ENCODE results near the gene LASP1.

Gene LASP1

GRCh38 chr17:38883592-38884526 is 14.0 kb downstream of the LASP1 start:
- DNase-seq (ENCODE audit: low read depth): no peak
- TF ChIP-seq CTCF (IDR thresholded peaks at IDR 0.05; ENCODE audit: control insufficient read depth, insufficient read depth, low read depth, low read length, missing control alignments): no peak
- no peak overlapping the region for H3K4me3 ChIP-seq (ENCODE audit: control insufficient read depth, low read depth, low read length)

- no peak overlapping the region for H3K4me3 ChIP-seq (ENCODE audit: control insufficient read depth, low read depth, low read length)
- no peak for TF ChIP-seq CTCF (IDR thresholded peaks at IDR 0.05; ENCODE audit: control insufficient read depth, insufficient read depth, low read depth, low read length, missing control alignments)
- no peak for DNase-seq (ENCODE audit: low read depth)
Measured at GRCh38 chr17:38885044-38885727, 15.3 kb downstream of the LASP1 start.

GRCh38 chr17:38885728-38886642 is 16.1 kb downstream of the LASP1 start:
- DNase-seq (ENCODE audit: low read depth): no peak
- no peak for TF ChIP-seq CTCF (IDR thresholded peaks at IDR 0.05; ENCODE audit: control insufficient read depth, insufficient read depth, low read depth, low read length, missing control alignments)
- H3K4me3 ChIP-seq (ENCODE audit: control insufficient read depth, low read depth, low read length): no peak overlapping the region

- H3K4me3 ChIP-seq (ENCODE audit: control insufficient read depth, low read depth, low read length): no peak overlapping the region
- no peak for DNase-seq (ENCODE audit: low read depth)
- TF ChIP-seq CTCF (IDR thresholded peaks at IDR 0.05; ENCODE audit: control insufficient read depth, insufficient read depth, low read depth, low read length, missing control alignments): no peak
Measured at GRCh38 chr17:38886643-38887010, 16.8 kb downstream of the LASP1 start.

GRCh38 chr17:38888842-38889241 is 19.0 kb downstream of the LASP1 start:
- DNase-seq (ENCODE audit: low read depth): no peak
- H3K4me3 ChIP-seq (ENCODE audit: control insufficient read depth, low read depth, low read length): no peak overlapping the region
- TF ChIP-seq CTCF (IDR thresholded peaks at IDR 0.05; ENCODE audit: control insufficient read depth, insufficient read depth, low read depth, low read length, missing control alignments): no peak

- H3K4me3 ChIP-seq (ENCODE audit: control insufficient read depth, low read depth, low read length): no peak overlapping the region
- no peak for DNase-seq (ENCODE audit: low read depth)
- no peak for TF ChIP-seq CTCF (IDR thresholded peaks at IDR 0.05; ENCODE audit: control insufficient read depth, insufficient read depth, low read depth, low read length, missing control alignments)
Measured at GRCh38 chr17:38889745-38890409, 20.0 kb downstream of the LASP1 start.
